HG02763 (cell line): ENCODE measurements around the gene CHRD.

Experiments
- ATAC-seq: cut with Tn5 transposase; IDR thresholded peaks from one replicate; pipeline ENCODE4 v1.9.1; 2021; ENCODE audit warnings: mild to moderate bottlenecking, moderate library complexity; ENCODE audit not compliant: unreplicated experiment

CHRD gene

DNA sequence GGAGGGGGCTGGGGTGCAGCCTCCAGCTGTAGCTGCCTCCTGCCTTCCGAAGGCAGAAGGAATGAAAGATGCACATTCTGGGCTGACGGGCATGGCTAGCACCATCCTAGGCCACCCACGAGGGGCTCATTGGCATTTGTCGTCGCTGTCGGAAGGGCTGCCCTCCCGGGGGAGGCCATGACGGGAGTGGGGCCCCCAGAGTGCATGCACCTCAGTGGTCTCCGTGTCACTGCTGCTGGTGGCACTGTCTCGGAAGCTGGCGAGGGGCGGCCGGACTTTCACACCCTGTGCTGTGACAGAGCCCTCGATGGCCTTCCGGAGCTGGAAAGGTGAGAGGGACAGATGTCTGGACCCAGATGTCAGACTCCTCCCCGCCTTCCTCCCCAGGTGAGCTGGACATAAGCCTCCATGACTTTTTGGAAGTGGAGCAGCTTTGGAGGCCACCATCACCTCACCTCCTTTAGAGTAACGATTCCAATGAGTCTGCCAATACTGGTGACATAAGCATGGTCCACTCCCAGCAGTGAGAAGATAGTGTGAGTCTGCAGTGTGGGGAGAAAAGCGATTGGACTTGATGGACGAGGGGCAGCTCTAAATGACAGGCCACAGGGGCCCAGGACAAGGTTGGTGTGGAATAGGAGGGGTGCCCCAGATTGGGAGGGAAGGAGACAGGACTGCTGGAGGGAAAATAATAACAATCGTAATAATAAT is 33.2 kb upstream of the CHRD start:
- ATAC-seq = no peak

DNA sequence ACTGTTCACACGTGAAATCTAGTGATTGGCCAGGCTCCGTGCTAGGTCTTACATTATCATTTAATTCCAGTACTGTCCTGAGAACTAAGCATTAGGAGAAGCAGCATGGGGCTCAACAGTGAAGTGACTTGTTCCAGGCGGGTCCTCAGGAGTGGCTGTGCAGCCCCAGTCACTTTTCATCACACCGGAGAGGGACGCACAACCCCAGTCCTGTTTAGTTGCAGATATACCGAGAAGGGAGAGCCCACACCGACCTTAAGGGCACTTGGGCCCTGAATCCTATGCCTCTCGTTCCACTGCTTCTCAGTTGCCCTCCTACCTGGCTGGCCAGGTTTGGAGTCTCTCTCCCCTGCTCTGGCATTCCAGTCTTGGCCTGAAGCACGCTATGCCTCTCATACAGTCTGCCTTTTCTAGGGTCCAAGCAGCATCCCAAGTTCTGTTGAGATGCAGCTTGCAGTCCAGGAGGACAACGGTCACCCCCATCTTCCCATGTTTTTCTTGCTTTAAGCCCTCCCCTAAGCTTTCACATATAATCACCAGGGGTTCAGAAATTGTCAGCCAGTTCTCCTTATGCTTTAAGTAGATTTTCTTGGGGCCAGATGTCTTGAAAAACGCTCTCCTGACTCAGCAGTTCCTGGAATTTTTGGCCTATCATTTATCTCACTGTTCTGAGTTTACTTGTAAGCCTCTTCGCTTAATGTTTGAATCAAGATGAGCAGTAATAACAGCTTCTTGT is 32.4 kb upstream of the CHRD start:
- no peak for ATAC-seq

DNA sequence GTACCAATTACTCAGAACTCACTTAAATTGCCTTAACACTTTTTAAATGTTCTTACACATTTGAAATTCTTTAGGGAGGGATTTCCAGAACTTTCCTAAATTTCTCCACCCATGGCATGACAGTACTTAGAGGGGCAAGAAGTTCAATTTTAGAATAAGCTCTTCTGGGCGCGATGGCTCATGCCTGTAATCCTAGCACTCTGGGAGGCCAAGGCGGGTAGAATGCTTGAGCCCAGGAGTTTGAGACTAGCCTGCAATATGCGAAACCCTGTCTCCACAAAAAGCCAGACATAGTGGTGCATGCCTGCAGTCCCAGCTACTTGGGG is 31.8 kb upstream of the CHRD start:
- ATAC-seq = no peak

DNA sequence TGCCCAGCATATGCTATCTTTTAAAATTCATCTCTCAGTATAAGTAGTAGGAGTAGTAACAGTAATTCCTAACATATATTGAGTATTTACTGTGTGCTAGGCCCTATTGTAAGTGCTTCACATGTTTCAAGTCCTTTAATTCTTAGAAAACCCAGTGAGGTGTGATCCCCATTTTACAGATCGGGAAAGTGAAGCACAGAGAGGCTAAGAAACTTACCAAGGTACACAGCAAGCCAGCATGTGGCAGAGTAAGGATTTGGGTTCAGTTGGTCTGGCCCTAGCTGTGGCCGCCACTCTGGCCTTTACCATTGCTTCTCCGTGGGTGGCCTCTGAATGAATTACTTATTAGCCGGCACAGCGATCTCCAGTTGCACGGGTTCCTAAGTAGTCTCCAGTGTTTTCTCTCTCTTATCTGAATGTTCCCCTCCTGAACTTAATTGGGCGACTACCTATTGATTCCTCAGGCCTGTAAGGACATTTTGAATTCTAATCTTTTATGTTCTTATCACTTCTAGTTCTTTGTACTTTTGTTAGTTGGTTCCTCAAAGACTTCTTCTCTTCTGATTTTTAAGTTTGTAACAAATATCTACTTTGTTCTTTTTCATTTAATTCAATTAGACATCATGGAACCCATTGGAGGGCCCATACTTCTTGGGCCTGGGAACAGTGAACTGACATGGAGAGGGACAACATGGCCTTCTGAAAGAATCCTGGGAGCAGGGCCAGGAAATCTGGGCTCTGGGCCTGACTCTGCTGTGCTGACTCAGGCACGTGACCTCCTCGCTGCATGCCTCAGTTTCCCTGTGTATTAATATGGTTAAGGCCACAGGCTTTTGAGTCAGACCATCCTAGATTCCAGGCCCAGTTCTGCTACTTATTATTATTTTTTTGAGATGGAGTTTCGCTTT is 30.0 kb upstream of the CHRD start:
- no peak for ATAC-seq

DNA sequence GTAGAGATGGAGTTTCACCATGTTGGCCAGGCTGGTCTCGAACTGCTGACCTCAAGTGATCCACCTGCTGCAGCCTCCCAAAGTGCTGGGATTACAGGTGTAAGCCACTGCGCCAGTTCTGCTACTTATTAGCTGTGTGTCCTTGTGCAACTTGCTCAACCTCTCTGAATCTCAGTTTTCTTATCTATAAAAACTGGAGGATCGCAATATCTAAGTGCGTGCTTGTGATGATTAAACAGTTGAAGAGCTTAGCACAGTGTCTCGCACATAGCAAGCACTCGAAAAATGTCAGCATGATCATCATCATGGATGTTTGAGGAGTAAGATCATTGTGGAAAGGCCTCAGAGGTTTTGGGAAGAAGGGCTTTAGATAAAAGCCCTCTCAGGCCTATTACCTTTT is 29.2 kb upstream of the CHRD start:
- ATAC-seq = no peak

DNA sequence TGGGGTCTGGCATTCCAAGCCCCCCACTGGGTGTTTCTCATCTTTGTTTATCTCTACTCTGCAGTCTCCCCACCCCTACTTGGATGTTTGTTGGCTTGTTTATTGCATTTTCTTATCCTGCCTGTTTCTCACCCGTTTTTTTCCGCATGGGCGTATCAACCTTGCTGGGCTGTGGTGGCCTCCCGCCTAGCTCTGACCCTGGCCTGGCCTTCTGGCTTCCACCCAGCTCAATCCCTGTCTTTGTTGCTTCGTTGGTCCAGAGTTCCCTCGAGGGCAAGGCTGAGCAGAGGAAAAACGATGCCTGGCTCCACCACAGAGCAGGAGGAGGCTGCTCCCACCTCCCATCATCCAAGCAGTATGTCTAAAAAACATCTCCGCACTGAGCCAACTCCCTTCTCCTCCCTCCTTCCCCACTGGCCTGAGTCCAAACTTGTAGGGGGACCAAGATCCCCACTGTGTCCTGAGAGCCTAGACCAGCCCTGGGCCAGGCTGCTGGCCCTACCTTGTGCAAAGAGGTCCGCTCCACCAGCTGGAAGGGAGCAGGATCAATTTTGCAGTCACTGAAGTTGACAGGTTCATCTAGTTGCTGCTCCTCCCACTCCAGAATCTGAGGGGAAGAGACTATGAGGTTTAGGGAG is 28.2 kb upstream of the CHRD start:
- no peak for ATAC-seq

DNA sequence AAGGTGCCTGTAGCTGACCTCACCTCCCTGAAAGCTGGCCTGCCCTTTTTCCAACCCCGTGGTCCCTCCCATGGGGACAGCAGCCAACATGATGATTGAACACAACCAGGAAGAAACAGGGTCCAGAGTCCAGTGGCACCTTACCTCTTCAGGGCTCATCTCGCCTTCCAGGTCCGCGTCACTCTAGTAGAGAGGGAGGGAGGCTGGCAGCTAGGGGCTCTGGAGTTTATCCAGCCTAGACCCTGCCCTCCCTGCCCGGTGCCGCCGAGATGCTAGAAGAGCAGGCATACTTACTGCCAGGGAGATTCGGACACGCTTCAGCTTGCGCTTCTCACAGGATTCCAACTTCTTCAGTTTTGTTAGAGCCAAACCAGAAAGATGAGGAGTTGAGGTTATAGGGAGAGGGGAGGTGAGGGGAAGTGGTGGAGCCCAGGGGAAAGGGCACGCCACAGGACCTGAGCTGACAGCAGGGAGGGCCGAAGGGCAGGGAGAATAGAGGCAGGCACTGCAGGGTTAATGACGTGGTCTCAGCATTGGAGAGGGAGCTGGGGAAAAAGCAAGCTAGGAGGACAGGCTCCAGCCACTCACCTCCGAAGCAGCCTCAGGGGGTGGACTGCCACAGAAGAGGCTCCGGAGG is 27.6 kb upstream of the CHRD start:
- no peak for ATAC-seq

DNA sequence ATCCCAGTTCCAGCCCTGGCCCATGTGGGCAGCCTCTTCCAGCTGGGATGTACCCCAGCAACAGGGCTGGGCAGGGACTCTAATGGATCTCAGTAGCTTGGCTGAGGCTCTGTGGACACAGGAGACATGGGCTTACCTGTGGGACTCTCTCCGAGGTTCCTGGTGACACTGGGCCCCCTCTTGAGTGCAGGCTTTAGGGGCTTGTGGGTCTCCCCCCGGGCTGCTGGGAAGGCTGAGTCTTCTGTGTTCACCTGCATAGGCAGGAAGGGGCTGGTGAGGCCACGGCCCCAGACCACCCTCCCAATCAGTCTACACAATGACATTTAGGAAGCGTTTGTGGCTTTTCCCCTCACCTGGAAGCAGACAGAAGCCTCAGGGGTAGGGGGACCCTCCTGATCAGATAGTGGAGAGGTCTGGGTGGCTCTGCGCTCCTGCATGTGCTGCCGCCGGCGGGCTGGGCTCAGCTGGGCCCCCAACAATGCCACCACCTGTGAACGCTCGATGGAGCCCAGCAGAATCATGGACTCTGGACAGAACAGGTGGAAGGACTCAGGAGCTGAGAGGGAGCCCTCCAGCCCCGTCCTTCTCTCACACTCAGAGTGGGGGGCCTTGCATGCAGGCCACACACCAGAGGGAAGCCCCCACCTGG is 26.8 kb upstream of the CHRD start:
- ATAC-seq = no peak

DNA sequence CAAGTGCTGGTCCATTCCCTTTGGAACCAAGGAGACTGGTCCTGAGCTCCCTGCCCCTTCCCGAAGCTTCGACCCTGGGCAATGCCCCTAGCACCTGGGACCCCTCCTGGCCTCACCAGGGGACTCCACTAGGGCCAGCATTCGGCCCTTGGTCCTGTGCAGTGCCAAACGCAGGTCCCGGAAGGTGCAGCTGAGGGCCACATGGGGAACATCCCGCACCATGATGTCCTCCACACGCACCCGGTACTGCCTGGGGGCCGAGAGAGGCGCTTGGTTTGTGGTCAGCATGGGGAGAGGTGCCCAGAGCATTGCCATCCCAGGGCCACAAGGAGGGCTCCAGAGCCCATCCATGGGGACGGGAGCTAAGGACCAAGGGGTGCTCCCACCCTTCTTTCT is 26.3 kb upstream of the CHRD start:
- no peak for ATAC-seq

DNA sequence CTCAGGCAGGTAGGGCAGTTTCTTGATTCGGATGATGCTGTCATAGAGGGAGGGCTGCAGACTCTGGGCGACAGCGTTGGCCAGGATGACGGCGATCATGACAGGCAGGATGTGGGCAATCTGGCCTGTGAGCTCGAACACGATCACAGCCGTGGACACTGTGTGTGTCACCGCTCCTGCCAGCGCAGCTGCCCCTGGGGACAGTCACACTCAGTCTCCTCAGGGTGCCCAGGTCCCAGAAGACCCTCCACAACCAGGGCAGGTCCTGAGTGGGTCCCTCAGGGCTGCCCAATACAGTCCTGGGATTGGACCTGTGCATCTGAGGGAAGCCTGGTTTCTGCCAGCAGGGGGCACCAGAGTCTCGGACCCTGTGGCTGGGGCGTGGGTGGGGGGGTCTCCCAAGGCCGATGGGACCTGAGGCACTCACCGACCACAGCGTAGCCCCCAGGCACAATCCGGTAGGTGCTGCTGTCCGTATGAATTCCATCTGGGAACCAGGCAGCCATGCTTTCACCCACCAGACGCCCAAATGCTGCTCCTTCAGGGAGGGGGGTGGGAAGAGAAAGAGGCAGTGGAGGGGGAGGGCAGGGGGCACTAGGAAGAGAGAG is 25.6 kb upstream of the CHRD start:
- no peak for ATAC-seq

DNA sequence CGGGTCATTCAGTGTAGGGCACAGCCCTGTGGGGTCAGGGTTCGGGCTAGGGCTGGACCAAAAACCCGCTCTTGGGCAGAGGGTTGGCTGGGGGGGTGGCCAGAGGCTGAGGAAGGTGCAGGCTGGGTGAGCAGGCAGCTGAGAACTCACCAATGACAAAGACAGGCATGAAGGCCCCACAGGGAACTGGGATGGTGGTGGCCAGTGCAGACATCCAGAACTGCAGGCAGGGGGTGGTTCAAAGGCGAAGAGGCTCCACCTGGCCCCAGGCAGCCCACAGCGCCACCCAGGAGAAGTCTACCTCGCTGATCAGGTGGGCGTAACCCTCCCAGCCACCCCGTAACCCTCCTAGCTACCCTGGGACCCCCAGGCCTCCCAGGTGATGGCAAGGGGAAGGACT is 25.1 kb upstream of the CHRD start:
- no peak for ATAC-seq

DNA sequence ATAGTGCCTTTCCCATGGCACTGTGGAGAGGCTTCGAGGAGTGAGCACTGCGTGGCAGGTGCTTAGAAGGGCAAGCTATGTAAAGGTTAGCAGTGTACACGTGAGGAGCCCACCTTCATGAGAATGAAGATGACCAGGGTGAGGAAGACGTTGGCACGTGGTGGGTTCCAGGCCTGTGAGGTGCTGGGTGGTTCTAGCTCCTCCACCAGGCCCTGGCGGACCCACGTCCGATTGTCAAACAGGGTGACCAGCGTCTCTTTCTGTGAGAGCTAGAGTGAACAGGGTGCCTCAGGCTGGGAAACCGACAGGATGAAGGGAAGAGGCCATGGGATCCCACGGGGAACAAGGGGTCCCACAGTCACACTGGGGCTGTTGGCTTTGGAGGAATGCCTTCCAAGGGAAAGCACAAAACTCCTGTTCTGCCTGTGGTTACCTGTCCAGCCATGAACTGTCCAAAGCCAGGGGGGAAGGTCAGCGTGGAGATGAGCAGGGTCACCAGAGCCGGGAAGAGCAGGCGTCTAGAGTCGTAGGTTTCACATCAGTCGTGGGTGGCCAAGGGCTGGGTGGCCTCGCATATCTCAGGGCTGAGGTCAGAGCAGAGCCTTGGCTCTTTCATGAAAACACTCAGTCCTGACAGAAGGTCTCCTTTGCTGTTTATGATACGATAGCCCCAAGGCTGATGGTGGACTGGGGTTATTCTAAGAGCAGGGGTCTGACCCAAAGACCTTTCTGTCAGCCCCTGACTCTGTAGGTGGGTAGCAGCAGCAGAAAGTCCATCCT is 24.4 kb upstream of the CHRD start:
- ATAC-seq = no peak

DNA sequence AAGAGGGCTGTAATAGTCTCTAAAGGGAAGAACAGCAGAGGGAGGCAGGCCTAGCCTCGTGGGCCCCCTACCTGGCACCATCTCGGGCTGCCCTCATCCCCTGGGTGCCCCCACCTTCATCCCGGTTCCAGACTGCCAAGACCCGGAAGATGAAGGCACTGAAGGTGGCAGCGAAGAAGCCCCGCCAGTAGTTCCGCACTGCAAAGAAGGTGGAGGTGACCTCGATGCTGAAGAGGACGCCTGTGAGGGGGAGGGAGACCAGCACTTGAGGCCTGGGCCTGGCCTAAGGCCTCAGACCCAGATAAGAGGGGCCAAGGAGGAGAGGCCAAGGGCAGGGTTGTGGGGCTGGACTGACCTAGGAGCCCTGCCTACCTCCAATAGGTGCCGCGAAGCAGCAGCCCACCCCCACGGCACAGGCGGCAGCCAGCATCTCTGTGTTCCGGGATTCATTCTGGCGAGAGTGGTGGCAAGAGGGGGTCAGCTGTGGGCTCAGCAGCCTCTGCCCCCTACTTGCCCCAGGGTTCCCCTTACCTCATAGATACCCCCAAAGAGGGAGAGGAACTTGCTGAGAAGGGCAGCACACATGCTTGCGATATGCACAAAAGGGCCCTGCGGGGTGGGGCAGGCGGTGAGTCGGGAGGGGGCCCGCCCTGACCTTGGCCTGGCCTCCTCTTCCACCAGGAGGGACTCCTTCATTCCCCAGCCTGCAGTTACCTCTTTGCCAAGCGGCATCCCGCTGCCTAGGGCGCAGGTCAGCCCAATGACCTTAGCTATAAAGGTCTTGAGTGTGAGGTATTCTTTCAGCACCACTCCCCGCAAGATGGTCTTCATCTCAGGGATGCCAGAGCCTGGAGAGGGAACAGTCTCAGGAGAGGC is 22.4 kb upstream of the CHRD start:
- ATAC-seq = no peak

DNA sequence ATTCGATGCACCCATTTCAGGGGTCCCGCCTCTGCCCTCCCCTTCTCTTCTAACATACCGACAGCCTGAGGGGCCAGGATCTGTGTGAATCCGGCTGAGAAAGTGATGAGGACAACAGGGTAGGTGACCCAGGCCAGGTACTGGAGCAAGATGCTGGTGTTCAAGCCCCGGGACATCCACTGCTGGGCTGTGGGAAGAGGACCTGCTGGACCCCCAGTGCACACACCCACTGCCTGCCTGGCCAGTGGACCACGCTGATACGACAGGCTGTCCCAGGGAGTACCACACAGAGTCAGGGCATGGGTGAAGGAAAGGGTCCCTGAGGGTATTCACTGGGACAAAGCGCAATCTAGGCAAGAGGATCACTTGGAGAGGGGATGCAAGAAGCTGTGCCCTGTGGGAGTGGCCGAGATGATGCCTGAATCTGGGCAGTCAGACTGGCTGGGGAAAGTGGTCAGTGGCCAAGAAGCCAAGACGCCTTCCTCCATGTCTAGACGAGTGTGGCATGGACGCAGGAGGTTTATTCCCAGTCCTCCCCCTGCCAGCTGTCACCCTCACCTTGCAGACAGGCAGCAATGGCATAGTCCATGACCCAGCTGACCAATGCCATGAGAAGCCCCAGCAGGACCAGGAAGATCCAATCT is 21.6 kb upstream of the CHRD start:
- no peak for ATAC-seq

DNA sequence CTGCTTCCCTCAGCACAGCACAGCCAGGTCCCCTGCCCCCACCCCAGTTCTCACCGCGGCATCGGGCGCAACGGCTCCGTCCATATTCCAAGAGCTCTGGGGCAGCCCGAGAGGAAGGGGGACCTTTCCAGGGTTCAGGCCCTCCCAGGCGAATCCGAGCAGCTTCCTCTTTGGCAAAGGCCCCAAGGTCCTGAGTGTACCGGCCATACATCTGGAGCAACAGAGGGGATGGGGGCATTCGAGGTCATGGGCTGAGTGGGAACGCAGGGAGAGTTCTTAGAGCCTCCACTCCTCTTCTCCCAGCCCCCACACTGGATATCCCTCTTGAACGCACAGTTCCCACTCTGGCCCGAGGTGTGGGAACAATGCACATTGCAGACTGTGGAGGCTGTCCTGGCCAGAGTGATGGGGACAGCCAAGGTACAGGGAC is 20.9 kb upstream of the CHRD start:
- ATAC-seq = no peak

DNA sequence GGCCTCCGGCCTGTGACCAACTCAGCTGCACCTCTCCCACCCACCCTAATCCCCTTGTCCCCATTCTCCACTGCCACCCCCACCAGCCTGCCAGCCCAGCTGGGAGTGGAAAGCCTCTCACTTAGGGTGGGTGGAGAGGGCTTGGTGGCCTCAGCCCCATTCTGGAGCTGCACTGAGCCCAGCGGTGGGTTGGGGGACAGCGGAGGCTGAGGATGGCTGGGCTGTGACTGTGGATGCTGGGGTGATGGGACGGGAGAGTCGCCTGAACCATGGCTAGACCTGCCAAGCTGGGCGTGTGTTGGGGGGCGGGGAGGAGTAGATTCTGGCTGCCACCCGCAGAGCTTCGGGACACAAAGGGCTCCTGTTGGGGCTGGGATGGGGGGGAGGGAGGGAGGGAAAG is 20.2 kb upstream of the CHRD start:
- ATAC-seq = no peak

DNA sequence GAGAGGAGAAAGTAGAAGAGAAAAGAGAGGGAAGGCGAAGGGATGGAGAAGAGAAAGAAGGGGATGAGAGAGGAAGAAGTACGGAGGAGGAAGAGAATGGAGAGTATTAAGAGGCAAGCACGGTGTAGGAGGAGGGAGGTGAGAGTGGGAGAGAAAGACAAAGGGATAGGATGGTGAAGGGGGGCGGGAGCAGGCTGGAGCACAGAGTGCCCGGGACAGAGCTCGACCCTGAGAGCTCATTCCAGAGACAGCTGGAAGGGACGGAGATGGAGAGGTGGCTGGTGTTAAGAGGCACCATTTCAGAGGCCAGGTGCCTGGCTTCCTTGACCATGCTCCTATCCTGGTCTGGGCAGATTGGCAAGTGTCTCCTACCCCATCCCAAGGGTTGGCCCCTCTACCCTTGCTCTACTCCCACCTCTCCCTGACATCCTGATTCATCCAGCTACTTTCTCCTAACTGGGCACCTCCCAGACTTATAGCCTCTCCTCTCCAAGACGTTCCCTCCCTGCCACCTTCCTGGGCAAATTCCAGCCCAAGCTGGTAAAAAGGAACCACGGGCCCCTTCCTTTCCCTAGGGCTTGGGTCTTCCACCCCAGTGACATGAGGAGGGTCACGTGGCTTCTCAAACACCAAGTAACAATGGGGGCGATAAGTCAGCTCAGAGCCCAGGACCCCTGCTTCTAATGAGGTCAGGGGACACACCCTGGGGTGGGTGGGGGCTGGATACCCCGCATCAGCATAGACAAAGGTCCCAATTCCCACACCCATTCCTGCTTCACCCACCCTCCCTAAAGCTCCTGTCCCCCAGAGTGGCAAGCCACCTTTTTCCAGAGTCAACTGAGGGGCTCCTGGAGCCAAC is 19.6 kb upstream of the CHRD start:
- ATAC-seq = no peak
